H9 (cell line): ENCODE results near the gene GABRE. TPM values are rescaled to one million over a fixed set of nuclear protein-coding genes. Genes with fewer than 3 reads are reported as not detected.

Source experiments
- DNase-seq: peaks from one replicate; pipeline ENCODE4 v3.0.0-alpha.2; 2017
- H2AFZ ChIP-seq: one replicate; pipeline ENCODE4 v1.6.1; 2013; ENCODE audit warnings: mild to moderate bottlenecking, low read length, control low read depth, moderate library complexity
- H2AK5ac ChIP-seq: 2 replicates; pipeline ENCODE4 v1.6.1; 2013; ENCODE audit warnings: low read length, control low read depth, mixed read lengths; ENCODE audit not compliant: insufficient read length
- H2BK120ac ChIP-seq: one replicate; pipeline ENCODE4 v1.6.1; 2013; ENCODE audit warnings: low read depth, mild to moderate bottlenecking, low read length, control low read depth, inconsistent platforms; ENCODE audit not compliant: poor library complexity, severe bottlenecking
- H2BK12ac ChIP-seq: 2 replicates; pipeline ENCODE4 v1.6.1; 2013; ENCODE audit warnings: low read length, control low read depth, mixed read lengths, low read depth; ENCODE audit not compliant: insufficient read length
- H2BK15ac ChIP-seq: 2 replicates; pipeline ENCODE4 v1.6.1; 2013; ENCODE audit warnings: low read depth, low read length, control low read depth
- H2BK20ac ChIP-seq: one replicate; pipeline ENCODE4 v1.6.1; 2013; ENCODE audit warnings: low read depth, mild to moderate bottlenecking, low read length, control low read depth, inconsistent platforms; ENCODE audit not compliant: poor library complexity, severe bottlenecking
- H2BK5ac ChIP-seq: 2 replicates; pipeline ENCODE4 v1.6.1; 2013; ENCODE audit warnings: low read length, control low read depth, mixed read lengths; ENCODE audit not compliant: insufficient read length
- H3K14ac ChIP-seq: 2 replicates; pipeline ENCODE4 v1.6.1; 2013; ENCODE audit warnings: low read length, control low read depth; ENCODE audit not compliant: insufficient read depth
- H3K18ac ChIP-seq: 2 replicates; pipeline ENCODE4 v1.6.1; 2013; ENCODE audit warnings: low read depth, mild to moderate bottlenecking, mixed read lengths, low read length, control low read depth; ENCODE audit not compliant: insufficient read length
- H3K23ac ChIP-seq: 2 replicates; pipeline ENCODE4 v1.6.1; 2013; ENCODE audit warnings: low read length, control low read depth, mixed read lengths, low read depth; ENCODE audit not compliant: insufficient read length
- H3K23me2 ChIP-seq: 2 replicates; pipeline ENCODE4 v1.6.1; 2013; ENCODE audit warnings: low read depth, mild to moderate bottlenecking, mixed read lengths, low read length, control low read depth; ENCODE audit not compliant: insufficient read length, poor library complexity, severe bottlenecking
- H3K27ac ChIP-seq: 2 replicates; pipeline ENCODE4 v1.5.1; 2013; ENCODE audit warnings: low read length, control low read depth, mixed read lengths, low read depth; ENCODE audit not compliant: insufficient read length
- H3K27me3 ChIP-seq: 2 replicates; pipeline ENCODE4 v1.6.1; 2013; ENCODE audit warnings: low read length, control low read depth, inconsistent platforms; ENCODE audit not compliant: insufficient read depth
- H3K4ac ChIP-seq: 2 replicates; pipeline ENCODE4 v1.6.1; 2013; ENCODE audit warnings: low read depth, mild to moderate bottlenecking, control low read depth, inconsistent platforms, low read length, moderate library complexity
- H3K4me1 ChIP-seq: 2 replicates; pipeline ENCODE4 v1.6.1; 2013; ENCODE audit warnings: low read length, control low read depth, inconsistent platforms; ENCODE audit not compliant: insufficient read depth
- H3K4me2 ChIP-seq: 2 replicates; pipeline ENCODE4 v1.6.1; 2013; ENCODE audit warnings: low read length, control low read depth, mixed read lengths; ENCODE audit not compliant: insufficient read length, insufficient read depth
- H3K56ac ChIP-seq: 2 replicates; pipeline ENCODE4 v1.6.1; 2013; ENCODE audit warnings: low read depth, mild to moderate bottlenecking, mixed read lengths, low read length, control low read depth; ENCODE audit not compliant: insufficient read length
- H3K79me1 ChIP-seq: 2 replicates; pipeline ENCODE4 v1.6.1; 2013; ENCODE audit warnings: low read depth, mild to moderate bottlenecking, moderate library complexity, low read length, control low read depth, inconsistent platforms; ENCODE audit not compliant: insufficient read depth, poor library complexity, severe bottlenecking
- H3K79me2 ChIP-seq: 2 replicates; pipeline ENCODE4 v1.6.1; 2013; ENCODE audit warnings: low read length, control low read depth, inconsistent platforms; ENCODE audit not compliant: insufficient read depth
- H3K9ac ChIP-seq: 2 replicates; pipeline ENCODE4 v1.6.1; 2013; ENCODE audit warnings: low read length, control low read depth, mixed read lengths; ENCODE audit not compliant: insufficient read length; ENCODE audit errors: extremely low read depth
- H3K9me3 ChIP-seq: one replicate; pipeline ENCODE4 v1.6.1; 2013; ENCODE audit warnings: low read depth, low read length, inconsistent platforms; ENCODE audit not compliant: control insufficient read depth
- H3T11ph ChIP-seq: one replicate; pipeline ENCODE4 v1.6.1; 2013; ENCODE audit warnings: mild to moderate bottlenecking, low read length, control low read depth, inconsistent platforms
- H4K20me1 ChIP-seq: one replicate; pipeline ENCODE4 v1.6.1; 2013; ENCODE audit not compliant: control insufficient read depth, insufficient read length, insufficient read depth
- H4K5ac ChIP-seq: 2 replicates; pipeline ENCODE4 v1.6.1; 2013; ENCODE audit warnings: low read depth, mild to moderate bottlenecking, mixed read lengths, low read length, control low read depth; ENCODE audit not compliant: insufficient read length
- H4K8ac ChIP-seq: replicated peaks from 2 replicates; pipeline ENCODE4 v1.6.1; 2013; ENCODE audit warnings: low read length, control low read depth, mixed read lengths, low read depth; ENCODE audit not compliant: insufficient read length
- H4K91ac ChIP-seq: 2 replicates; pipeline ENCODE4 v1.6.1; 2013; ENCODE audit warnings: low read depth, mild to moderate bottlenecking, moderate library complexity, mixed read lengths, low read length, control low read depth; ENCODE audit not compliant: insufficient read length
- H3K27ac Mint-ChIP-seq, 3 experiments: 2 replicates in 2 of 3; 3 replicates in 1 of 3; pipeline ENCODE4 v1.8.0; 2020 to 2021; ENCODE audit warnings: mixed read lengths in 3 of 3, mild to moderate bottlenecking in 1 of 3, moderate library complexity in 1 of 3
- H3K27me3 Mint-ChIP-seq: 2 replicates; pipeline ENCODE4 v1.8.0; 2021; ENCODE audit warnings: low read depth, mild to moderate bottlenecking, moderate library complexity, mixed read lengths
- H3K36me3 Mint-ChIP-seq, 3 experiments: 2 replicates in 2 of 3; 3 replicates in 1 of 3; pipeline ENCODE4 v1.8.0; 2020 to 2021; ENCODE audit warnings: low read depth in 3 of 3, mixed read lengths in 3 of 3; ENCODE audit not compliant: insufficient read depth in 1 of 3
- H3K4me1 Mint-ChIP-seq, 2 experiments: 2 replicates each; pipeline ENCODE4 v1.8.0; 2020; ENCODE audit warnings: mixed read lengths in 2 of 2
- H3K4me3 Mint-ChIP-seq, 2 experiments: 2 replicates in 1 of 2; 3 replicates in 1 of 2; pipeline ENCODE4 v1.8.0; 2020 to 2021; ENCODE audit warnings: mild to moderate bottlenecking in 2 of 2, mixed read lengths in 2 of 2, moderate library complexity in 1 of 2
- H3K9me3 Mint-ChIP-seq, 2 experiments: 2 replicates in 1 of 2; 3 replicates in 1 of 2; pipeline ENCODE4 v1.8.0; 2020; ENCODE audit warnings: mild to moderate bottlenecking in 2 of 2, mixed read lengths in 2 of 2, moderate library complexity in 1 of 2
- WGBS: extraction: QIAGEN DNeasy Blood & Tissue Kit; methylation state at CpG from one replicate; pipeline ENCODE4 v1.1.7; 2013; ENCODE audit warnings: missing lambda C conversion rate, low lambda C conversion rate, mixed read lengths; ENCODE audit not compliant: insufficient read length; ENCODE audit errors: extremely low coverage; 5-methylcytosine and 5-hydroxymethylcytosine counted together
- total RNA-seq: library from RNA; stranded (reverse); gene quantifications from 2 replicates; pipeline ENCODE4 v1.2.1, GENCODE V29; 2021
- TF ChIP-seq, protein P1 (sequence below): fragments of 200-600 bp; sonication (generic); conservative IDR thresholded peaks from 3 replicates; pipeline ENCODE4 v1.8.0; 2021; ENCODE audit warnings: antibody characterized with exemption, mild to moderate bottlenecking

Gene GABRE
- total RNA-seq, 1 experiment from 2014 or later: 1.8 TPM

DNA sequence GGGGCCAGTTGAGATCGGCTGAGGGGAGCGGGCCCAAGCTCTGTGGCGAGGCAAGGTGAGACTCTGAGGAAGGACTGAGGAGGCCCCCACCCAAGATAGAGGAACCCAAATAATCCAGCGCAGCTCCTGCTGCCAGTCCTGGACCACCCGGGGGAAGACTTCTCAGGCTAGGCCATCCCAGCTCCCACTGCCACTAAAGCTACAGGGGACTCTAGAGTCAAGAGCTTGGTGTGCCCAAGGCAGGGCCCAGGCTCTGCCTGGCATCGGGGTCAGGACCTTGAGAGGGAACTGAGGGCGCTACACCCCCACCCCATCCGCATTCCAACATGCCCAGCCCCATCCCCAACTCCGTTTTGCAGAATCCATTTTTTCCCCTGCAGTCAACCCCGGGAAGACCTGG, 53.2 kb downstream of the GABRE start:
- no peak overlapping the region for H2BK120ac ChIP-seq
- H2BK5ac ChIP-seq: no peak overlapping the region
- H2BK15ac ChIP-seq: no peak overlapping the region
- H4K20me1 ChIP-seq: no peaks in the 10 kb centered on the region
- no peak overlapping the region for H4K8ac ChIP-seq
- Mint-ChIP-seq H3K4me1 (no peaks in the 10 kb centered on the region), H3K27me3 (no peaks in the 10 kb centered on the region; the same call in 1 of the 2 replicates), H3K9me3 (peaks cover 54 to 60% of the 10 kb centered on the region in 2 experiments), H3K36me3 (no peaks in the 10 kb centered on the region; a peak in 1 of 7 replicates), H3K4me3 (no peak overlapping the region), H3K27ac (no peak overlapping the region)
- peaks cover 21% of the 10 kb centered on the region for H3K9me3 ChIP-seq
- no peak overlapping the region for H3K18ac ChIP-seq
- H4K5ac ChIP-seq: no peak overlapping the region
- H3K4me2 ChIP-seq: no peak overlapping the region
- H2AFZ ChIP-seq: no peak overlapping the region
- no peak overlapping the region for H3K23ac ChIP-seq
- no peak overlapping the region for H4K91ac ChIP-seq
- no peak overlapping the region for H2AK5ac ChIP-seq
- H3K23me2 ChIP-seq: no peaks in the 10 kb centered on the region
- TF ChIP-seq, protein P1, sequence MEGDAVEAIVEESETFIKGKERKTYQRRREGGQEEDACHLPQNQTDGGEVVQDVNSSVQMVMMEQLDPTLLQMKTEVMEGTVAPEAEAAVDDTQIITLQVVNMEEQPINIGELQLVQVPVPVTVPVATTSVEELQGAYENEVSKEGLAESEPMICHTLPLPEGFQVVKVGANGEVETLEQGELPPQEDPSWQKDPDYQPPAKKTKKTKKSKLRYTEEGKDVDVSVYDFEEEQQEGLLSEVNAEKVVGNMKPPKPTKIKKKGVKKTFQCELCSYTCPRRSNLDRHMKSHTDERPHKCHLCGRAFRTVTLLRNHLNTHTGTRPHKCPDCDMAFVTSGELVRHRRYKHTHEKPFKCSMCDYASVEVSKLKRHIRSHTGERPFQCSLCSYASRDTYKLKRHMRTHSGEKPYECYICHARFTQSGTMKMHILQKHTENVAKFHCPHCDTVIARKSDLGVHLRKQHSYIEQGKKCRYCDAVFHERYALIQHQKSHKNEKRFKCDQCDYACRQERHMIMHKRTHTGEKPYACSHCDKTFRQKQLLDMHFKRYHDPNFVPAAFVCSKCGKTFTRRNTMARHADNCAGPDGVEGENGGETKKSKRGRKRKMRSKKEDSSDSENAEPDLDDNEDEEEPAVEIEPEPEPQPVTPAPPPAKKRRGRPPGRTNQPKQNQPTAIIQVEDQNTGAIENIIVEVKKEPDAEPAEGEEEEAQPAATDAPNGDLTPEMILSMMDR: no peak
- H3K9ac ChIP-seq: no peak overlapping the region
- no peaks in the 10 kb centered on the region for H3K4me1 ChIP-seq
- H3K56ac ChIP-seq: no peak overlapping the region
- H3K79me2 ChIP-seq: no peaks in the 10 kb centered on the region
- no peak for DNase-seq
- H2BK20ac ChIP-seq: no peak overlapping the region
- no peak overlapping the region for H3K4ac ChIP-seq
- no peak overlapping the region for H3K27ac ChIP-seq
- no peaks in the 10 kb centered on the region for H3K27me3 ChIP-seq
- H3T11ph ChIP-seq: no peak overlapping the region
- no CpG with 5 or more reads among the region's 10 CpGs for WGBS
- H3K14ac ChIP-seq: no peak overlapping the region
- no peaks in the 10 kb centered on the region for H3K79me1 ChIP-seq
- no peak overlapping the region for H2BK12ac ChIP-seq
